RCC 7860 (cell line): ENCODE data around the gene UTS2.
A peak's percentile ranks its signal among the peaks of the same experiment; 100 is the strongest.

Source experiments
- DNase-seq: peaks from one replicate; pipeline ENCODE4 v3.0.0-alpha.2; 2015; ENCODE audit warnings: low spot score
- FAIRE-seq: peaks from 2 replicates; lab custom pipeline; 2012; peaks lifted over from hg19 to GRCh38; lab: Jason Lieb, UNC

UTS2 gene

DNA sequence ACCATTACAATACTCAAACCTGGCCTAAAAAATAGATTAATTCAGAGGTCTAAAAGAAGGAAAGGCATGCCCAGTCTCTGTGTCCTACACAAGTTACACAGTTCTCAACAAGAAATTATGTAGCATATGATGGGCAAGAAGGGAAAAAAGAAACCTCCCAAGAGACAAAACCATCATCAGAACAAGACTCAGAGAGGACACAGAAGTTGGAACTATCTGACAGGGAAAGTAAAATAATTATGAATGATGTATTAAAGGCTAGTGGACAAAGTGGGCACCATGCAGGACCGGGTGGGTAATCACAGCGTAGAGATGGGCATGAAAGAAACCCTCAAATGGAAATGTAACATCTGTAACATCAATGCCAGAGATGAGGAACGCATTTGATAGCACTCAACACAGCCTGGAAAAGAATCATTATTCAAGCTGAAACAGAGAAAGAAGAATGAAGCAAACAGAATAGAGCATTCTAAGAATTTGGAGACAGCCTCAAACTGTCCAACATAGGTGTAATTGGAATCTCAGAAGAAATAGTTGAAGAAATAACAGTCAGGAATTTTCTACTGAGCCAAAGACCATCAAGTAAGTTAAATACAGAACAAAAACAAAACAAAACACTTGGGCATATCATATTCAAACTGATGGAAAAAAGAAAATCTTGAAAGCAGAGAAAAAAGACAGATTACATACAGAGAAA is 39.0 kb downstream of the UTS2 start:
- DNase-seq (no peak), FAIRE-seq (no peak)

DNA sequence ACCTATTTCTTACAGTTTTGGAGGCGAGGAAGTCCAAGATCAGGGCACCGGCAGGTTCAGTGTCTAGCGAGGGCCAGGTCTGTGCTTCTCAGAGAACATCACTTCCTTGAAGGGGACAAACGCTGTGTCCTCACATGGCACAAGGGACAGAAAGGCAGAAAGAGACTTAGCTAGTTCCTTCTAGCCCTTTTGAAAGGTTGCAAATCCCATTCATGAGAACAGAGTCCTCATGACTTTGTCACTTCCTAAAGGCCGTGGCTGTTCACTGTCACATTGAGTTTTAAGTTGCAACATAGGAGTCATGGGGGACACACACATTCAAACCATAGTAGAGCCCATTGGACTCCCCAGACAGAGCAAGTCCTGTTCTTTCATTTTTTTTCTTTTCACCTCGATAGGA is 41.4 kb downstream of the UTS2 start:
- DNase-seq = no peak

GRCh38 chr1:7810395-7810794 is 42.5 kb downstream of the UTS2 start:
- FAIRE-seq = peak; percentile 93

More for the DNA sequence above, 41.4 kb downstream of the UTS2 start:
- FAIRE-seq = no peak

DNA sequence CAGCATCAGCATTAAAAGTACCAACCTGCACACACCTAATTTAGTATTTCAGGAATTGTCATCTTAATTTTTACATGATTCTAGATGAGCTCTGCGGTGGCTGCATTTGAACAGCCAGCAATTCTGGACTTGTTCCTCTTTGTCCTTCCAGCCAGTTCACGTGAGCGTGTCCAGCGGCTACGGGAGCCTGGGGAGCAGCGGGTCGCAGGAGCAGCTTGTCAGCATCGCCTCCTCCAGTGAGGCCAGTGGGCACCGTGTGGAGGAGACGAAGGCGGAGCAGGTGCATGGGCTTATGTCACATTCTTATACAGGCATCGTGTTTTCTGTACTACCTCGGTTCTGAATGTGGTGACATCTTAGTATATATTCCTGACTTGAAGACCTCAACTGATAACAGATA is 43.1 kb downstream of the UTS2 start:
- no peak for FAIRE-seq
- DNase-seq = no peak

More at GRCh38 chr1:7810395-7810794, 42.5 kb downstream of the UTS2 start:
- DNase-seq = peak; percentile 70

DNA sequence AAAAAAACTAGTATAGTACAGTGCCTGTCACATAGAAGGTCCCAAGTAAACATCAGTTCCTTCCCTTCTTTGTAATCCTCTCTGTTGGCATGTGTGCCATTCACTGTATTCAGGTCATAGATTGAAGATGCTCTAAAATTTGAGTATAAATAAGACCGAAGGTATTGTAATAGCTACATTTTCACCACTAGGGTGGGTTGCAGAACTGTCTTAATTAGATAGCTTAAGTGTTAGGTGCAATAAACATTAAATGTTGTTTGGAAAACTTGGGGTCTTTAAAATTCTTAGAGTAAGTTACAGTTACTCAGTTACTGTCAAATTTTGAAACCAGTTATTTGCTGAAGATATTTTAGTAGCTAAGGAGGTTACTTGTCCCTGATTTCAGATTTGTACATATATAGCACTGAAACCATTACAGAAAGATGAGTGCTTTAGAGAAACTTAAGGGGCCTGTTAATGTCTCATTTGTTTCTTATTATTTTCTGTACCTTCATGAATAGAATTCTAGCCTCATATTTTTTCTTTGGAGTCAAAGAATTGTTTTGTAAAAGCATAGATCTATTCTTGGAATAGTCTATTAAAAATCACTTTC is 44.5 kb downstream of the UTS2 start:
- FAIRE-seq (peak; percentile 40), DNase-seq (peak; percentile 29)

DNA sequence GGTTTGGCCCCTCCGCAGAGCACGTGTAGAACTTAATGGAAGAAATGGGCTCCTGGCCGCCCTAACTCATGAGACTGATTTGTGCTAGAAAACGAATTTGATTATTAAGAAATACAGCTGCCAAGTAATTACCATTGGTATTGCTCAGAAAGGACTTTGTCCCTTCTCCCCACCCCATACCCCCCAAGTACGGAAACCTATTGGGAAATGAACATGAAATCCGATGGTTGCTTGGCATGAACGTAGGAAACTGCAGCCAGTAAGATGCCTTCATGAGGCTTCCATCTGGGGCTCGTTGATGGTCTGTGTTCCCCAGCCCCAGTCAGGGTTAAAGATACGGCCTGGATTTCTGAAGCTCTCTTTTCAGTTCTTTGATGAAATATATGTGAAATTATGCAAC is 47.4 kb downstream of the UTS2 start:
- FAIRE-seq = no peak
- DNase-seq = no peak
